GM20000 (cell line): ENCODE results near the gene TCERG1L.

ENCODE experiments used
- DNase-seq: peaks from one replicate; pipeline ENCODE4 v3.0.0; 2012; ENCODE audit warnings: low spot score
- TF ChIP-seq, protein P1 (sequence below): IDR thresholded peaks from 2 replicates; pipeline ENCODE4 v1.5.1; 2012; ENCODE audit warnings: mild to moderate bottlenecking, control low read depth; ENCODE audit errors: extremely low read depth, missing control alignments

The TCERG1L gene

DNA sequence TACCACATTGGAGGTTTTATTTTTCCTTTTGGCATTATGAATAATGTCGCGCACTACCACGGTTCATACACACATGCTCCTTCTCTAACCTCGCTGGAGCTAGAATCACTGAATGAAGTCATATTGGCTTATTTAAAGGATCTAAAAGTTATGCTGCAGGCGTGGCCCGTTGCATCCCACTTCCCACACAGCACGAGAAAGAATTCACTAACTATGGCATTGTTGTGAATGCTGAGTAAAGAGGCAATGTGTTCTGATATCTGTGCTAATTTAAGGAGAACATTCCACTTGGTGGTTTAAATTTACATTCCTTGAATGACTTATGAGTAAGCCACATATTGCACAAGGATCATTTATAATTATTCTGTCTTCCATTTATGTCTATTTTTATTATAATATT is 20.7 kb downstream of the TCERG1L start:
- no peak for DNase-seq
- TF ChIP-seq, protein P1, sequence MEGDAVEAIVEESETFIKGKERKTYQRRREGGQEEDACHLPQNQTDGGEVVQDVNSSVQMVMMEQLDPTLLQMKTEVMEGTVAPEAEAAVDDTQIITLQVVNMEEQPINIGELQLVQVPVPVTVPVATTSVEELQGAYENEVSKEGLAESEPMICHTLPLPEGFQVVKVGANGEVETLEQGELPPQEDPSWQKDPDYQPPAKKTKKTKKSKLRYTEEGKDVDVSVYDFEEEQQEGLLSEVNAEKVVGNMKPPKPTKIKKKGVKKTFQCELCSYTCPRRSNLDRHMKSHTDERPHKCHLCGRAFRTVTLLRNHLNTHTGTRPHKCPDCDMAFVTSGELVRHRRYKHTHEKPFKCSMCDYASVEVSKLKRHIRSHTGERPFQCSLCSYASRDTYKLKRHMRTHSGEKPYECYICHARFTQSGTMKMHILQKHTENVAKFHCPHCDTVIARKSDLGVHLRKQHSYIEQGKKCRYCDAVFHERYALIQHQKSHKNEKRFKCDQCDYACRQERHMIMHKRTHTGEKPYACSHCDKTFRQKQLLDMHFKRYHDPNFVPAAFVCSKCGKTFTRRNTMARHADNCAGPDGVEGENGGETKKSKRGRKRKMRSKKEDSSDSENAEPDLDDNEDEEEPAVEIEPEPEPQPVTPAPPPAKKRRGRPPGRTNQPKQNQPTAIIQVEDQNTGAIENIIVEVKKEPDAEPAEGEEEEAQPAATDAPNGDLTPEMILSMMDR: no peak

DNA sequence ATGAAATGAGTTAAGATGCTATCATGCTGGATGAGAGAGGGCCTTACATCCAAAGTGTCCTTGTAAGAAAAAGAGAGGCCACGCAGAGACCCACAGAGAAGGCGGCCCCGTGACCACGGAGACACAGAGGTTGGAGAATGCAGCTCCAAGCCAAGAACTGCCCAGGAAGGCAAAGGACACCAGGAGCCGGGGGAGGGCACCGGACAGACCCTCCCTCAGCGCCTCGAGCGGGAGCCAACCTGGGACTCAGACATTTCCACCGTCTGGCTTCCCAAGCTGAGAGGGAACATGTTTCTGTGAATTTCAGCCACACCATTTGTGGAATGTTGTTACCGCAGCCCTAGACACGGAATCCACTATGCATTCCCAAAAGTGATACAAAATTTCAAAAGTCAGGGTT is 22.9 kb downstream of the TCERG1L start:
- TF ChIP-seq, protein P1: no peak
- DNase-seq: no peak

DNA sequence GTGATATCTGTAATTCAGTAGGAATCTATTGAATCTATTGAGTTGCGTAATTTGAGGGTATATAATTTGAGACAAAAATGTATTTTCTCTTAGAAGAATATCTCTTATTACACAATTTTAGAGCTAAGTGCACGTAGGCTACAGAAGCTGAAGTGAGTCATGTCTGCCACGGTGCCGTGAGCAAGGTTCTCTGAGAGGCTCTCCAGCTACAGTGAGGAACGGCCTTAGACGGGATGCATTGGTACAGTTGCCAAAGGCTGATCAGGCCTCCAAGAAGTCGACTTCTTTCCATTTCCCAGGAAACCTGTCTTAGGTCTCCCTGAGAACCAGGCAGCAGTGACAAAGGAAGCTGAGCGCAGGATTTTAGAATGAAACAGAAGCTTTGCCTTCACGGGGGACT is 28.6 kb downstream of the TCERG1L start:
- DNase-seq: no peak
- TF ChIP-seq, protein P1: no peak

DNA sequence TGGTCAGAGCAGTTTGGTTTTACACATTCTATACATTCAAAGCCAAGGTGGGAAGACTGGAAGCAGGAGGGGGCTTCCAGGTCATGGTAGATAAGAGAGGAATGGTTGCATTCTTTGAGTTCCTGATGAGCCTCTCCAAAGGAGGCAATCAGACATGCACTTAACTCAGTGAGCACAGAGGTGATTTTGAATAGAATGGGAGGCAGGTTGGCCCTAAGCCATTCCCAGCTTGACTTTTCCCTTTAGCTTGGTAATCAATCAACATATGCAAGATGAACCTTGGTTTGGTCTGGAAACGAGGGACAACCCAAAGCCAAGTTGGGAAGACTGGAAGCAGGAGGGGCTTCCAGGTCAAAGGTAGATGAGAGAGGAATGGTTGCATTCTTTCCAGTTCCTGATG is 31.4 kb downstream of the TCERG1L start:
- TF ChIP-seq, protein P1: no peak
- DNase-seq: no peak

DNA sequence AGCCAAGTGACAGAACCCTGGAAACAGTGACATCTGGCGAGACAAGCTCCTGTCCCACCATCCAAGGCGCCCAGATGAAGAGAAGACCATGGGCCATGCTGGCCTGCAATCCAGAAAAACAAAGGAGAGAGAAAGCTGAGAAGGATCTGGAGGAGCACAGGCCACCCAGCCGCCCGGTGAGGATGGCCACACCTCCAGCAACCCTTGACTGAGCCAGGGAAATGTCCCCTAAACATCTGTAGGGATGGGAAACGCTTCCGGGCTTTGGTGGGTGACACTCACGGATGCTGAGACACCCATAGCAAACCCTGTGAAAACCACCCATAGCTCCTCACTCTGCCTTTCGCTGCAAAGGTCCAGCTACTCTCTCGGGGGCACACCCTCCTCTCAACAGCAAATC is 32.0 kb downstream of the TCERG1L start:
- no peak for DNase-seq
- TF ChIP-seq, protein P1: no peak

DNA sequence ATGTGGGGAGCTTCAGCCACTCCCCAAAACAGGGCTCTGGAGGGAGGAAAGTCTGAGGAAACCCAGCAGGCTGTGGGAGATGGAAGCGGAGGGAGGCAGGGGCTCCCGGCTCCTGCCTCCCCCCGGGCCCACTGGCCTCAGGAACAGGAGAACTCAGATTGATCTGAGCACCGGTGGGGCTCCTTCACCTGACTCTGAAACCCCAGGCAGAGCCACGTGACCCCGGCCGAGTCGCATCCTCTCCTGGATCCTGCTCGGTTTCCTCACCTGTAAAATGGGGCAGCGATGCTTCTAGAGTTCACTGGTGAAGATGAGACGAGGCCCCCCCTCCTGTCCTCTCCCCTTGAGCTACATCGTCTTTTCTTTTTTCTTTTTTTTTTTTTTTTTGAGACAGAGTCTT is 33.6 kb downstream of the TCERG1L start:
- DNase-seq: no peak
- TF ChIP-seq, protein P1: no peak

DNA sequence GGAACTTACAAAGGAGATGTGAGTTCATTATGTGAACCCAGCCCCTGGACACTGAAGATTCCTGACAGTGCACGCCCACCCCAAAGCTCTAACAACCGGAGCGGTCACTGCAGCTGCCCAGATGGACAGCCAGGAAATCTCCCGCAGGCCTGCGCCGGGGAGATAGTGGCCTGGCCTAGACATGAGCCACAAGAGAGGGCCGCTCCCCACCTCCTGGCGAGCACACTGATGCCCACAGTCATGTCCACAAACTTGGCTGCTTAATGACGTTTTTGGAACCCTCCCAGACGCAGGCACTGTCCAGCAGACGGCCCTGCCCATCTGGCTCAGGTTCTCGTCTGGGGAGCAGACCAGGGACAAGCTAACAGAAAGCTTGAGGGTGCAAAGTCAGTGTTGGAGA is 34.2 kb downstream of the TCERG1L start:
- DNase-seq: no peak
- TF ChIP-seq, protein P1: no peak

DNA sequence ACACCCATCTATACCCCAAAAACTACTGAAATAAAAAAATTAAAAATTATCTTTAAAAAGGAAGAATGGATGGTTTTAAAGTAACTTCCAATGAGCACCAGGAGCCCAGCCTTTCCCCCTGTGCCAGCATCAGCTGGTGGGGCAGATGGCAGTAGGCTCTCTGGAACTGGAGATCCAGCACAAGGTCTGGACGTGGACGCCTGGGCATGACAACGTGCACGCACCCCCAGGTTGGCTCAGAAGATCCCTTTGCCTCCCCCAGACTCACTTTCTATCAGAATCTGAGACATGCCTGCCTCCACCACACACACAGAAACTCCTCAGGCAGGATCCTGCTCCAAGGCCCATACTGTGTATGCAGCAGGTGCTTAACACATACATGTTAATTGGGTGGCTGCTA is 35.8 kb downstream of the TCERG1L start:
- DNase-seq: no peak
- TF ChIP-seq, protein P1: no peak
